Measurements from ENCODE around the gene MACROD1. TPM values are rescaled to one million over a fixed set of nuclear protein-coding genes. Genes with fewer than 3 reads are reported as not detected.

The MACROD1 gene
- total and polyA plus RNA-seq, 9 of the 15 experiments (the other 6 are each of a cell fraction or from before 2014, with no cell fraction given) = 1.1 to 60.0 (median 26.4) TPM

DNA sequence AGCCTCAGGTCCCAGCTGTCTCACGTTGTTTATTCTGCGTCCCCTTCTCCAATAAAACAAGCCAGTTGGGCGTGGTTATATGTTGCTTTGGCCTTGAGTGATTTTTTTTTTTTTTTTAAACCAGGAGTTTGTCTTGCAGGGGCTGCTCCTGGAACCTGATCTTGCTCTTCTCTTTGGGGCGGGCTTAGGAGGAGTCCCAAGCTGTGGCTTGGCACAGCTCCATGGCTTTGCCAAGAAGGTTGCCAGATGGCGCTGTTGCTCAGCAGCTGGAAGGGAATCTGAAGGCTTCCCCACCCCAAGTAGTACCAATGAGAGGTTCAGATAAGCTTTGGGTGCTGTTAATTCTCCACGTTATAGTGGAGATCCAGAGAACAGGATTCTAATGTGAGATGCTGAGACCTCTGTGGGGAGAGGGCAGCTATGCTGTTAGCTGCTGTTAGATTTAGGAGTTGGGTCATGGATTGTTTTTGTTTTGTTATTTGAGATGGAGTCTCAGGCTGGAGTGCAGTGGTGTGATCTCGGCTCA, 38.6 kb upstream of the MACROD1 start (continued):
- TF ChIP-seq, protein P1, sequence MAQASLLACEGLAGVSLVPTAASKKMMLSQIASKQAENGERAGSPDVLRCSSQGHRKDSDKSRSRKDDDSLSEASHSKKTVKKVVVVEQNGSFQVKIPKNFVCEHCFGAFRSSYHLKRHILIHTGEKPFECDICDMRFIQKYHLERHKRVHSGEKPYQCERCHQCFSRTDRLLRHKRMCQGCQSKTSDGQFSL (CRISPR knock-in tag; IDR thresholded peaks at IDR 0.05) = no peak
- TF ChIP-seq, protein P1 (tag; IDR thresholded peaks at IDR 0.05) = no peak
- TF ChIP-seq FOXJ3 (CRISPR knock-in tag; IDR thresholded peaks at IDR 0.05) = no peak
- TF ChIP-seq NFE2 (IDR thresholded peaks at IDR 0.05; ENCODE audit: low read depth) = no peak
- TF ChIP-seq NR4A1 (CRISPR knock-in tag; IDR thresholded peaks at IDR 0.05) = no peak
- no peak for TF ChIP-seq NR4A1 (tag; IDR thresholded peaks at IDR 0.05)
- no peak for TF ChIP-seq MECOM (CRISPR knock-in tag; IDR thresholded peaks at IDR 0.05)
- no peak for TF ChIP-seq ZNF217 (CRISPR knock-in tag; IDR thresholded peaks at IDR 0.05)
- TF ChIP-seq, protein P2, sequence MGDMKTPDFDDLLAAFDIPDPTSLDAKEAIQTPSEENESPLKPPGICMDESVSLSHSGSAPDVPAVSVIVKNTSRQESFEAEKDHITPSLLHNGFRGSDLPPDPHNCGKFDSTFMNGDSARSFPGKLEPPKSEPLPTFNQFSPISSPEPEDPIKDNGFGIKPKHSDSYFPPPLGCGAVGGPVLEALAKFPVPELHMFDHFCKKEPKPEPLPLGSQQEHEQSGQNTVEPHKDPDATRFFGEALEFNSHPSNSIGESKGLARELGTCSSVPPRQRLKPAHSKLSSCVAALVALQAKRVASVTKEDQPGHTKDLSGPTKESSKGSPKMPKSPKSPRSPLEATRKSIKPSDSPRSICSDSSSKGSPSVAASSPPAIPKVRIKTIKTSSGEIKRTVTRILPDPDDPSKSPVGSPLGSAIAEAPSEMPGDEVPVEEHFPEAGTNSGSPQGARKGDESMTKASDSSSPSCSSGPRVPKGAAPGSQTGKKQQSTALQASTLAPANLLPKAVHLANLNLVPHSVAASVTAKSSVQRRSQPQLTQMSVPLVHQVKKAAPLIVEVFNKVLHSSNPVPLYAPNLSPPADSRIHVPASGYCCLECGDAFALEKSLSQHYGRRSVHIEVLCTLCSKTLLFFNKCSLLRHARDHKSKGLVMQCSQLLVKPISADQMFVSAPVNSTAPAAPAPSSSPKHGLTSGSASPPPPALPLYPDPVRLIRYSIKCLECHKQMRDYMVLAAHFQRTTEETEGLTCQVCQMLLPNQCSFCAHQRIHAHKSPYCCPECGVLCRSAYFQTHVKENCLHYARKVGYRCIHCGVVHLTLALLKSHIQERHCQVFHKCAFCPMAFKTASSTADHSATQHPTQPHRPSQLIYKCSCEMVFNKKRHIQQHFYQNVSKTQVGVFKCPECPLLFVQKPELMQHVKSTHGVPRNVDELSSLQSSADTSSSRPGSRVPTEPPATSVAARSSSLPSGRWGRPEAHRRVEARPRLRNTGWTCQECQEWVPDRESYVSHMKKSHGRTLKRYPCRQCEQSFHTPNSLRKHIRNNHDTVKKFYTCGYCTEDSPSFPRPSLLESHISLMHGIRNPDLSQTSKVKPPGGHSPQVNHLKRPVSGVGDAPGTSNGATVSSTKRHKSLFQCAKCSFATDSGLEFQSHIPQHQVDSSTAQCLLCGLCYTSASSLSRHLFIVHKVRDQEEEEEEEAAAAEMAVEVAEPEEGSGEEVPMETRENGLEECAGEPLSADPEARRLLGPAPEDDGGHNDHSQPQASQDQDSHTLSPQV (IDR thresholded peaks at IDR 0.05) = peak; percentile 61; the same call in 1 of the 2 replicates
- TF ChIP-seq, protein P3, sequence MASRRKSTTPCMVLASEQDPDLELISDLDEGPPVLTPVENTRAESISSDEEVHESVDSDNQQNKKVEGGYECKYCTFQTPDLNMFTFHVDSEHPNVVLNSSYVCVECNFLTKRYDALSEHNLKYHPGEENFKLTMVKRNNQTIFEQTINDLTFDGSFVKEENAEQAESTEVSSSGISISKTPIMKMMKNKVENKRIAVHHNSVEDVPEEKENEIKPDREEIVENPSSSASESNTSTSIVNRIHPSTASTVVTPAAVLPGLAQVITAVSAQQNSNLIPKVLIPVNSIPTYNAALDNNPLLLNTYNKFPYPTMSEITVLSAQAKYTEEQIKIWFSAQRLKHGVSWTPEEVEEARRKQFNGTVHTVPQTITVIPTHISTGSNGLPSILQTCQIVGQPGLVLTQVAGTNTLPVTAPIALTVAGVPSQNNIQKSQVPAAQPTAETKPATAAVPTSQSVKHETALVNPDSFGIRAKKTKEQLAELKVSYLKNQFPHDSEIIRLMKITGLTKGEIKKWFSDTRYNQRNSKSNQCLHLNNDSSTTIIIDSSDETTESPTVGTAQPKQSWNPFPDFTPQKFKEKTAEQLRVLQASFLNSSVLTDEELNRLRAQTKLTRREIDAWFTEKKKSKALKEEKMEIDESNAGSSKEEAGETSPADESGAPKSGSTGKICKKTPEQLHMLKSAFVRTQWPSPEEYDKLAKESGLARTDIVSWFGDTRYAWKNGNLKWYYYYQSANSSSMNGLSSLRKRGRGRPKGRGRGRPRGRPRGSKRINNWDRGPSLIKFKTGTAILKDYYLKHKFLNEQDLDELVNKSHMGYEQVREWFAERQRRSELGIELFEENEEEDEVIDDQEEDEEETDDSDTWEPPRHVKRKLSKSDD (conservative IDR thresholded peaks at IDR 0.05; ENCODE audit: low read length) = no peak
- TF ChIP-seq DACH1 (IDR thresholded peaks at IDR 0.05; ENCODE audit: partially characterized antibody) = no peak
- TF ChIP-seq ZNF174 (CRISPR knock-in tag; IDR thresholded peaks at IDR 0.05) = no peak
- TF ChIP-seq ZNF699 (CRISPR knock-in tag; IDR thresholded peaks at IDR 0.05; ENCODE audit: insufficient replicate concordance) = no peak
- TF ChIP-seq HMGN3 (IDR thresholded peaks at IDR 0.05; ENCODE audit: borderline replicate concordance, extremely low read depth, insufficient read length, low read depth, low read length) = no peak
- TF ChIP-seq, protein P4, sequence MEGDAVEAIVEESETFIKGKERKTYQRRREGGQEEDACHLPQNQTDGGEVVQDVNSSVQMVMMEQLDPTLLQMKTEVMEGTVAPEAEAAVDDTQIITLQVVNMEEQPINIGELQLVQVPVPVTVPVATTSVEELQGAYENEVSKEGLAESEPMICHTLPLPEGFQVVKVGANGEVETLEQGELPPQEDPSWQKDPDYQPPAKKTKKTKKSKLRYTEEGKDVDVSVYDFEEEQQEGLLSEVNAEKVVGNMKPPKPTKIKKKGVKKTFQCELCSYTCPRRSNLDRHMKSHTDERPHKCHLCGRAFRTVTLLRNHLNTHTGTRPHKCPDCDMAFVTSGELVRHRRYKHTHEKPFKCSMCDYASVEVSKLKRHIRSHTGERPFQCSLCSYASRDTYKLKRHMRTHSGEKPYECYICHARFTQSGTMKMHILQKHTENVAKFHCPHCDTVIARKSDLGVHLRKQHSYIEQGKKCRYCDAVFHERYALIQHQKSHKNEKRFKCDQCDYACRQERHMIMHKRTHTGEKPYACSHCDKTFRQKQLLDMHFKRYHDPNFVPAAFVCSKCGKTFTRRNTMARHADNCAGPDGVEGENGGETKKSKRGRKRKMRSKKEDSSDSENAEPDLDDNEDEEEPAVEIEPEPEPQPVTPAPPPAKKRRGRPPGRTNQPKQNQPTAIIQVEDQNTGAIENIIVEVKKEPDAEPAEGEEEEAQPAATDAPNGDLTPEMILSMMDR (IDR thresholded peaks at IDR 0.05 in 2 of 3, conservative IDR thresholded peaks at IDR 0.05 in 1 of 3; ENCODE audit: insufficient read depth in 2 of 3, low read depth in 1 of 3, low read length in 3 of 3) = peak; percentile 86 to 97 (median 95)
- no peak for TF ChIP-seq ZNF431 (CRISPR knock-in tag; IDR thresholded peaks at IDR 0.05)
- TF ChIP-seq, protein P5, sequence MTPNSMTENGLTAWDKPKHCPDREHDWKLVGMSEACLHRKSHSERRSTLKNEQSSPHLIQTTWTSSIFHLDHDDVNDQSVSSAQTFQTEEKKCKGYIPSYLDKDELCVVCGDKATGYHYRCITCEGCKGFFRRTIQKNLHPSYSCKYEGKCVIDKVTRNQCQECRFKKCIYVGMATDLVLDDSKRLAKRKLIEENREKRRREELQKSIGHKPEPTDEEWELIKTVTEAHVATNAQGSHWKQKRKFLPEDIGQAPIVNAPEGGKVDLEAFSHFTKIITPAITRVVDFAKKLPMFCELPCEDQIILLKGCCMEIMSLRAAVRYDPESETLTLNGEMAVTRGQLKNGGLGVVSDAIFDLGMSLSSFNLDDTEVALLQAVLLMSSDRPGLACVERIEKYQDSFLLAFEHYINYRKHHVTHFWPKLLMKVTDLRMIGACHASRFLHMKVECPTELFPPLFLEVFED (CRISPR knock-in tag; conservative IDR thresholded peaks at IDR 0.05) = no peak
- TF ChIP-seq U2AF2 (optimal IDR thresholded peaks at IDR 0.05; ENCODE audit: low read depth, low read length) = no peak
